Measurements from ENCODE around the gene SF3A1.

DNA sequence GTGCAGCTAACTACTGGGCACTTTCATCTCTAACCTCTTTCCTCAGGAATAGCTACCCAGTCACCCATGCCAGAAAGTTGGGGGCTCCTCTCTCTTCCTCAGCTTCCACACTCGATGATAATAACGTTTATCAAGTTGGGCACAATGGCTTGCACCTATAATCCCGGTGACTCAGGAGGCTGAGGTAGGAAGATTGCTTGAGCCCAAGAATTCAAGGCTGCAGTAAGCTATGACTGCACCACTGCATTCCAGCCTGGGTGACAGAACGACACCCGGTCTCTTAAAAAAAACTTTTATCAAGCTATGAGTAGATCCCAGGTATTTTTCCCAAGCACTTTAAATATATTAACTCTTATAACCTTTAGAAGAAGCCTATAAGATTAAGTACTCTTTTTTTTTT lies 2.0 kb downstream of the SF3A1 start:
- TF ChIP-seq, protein P1, sequence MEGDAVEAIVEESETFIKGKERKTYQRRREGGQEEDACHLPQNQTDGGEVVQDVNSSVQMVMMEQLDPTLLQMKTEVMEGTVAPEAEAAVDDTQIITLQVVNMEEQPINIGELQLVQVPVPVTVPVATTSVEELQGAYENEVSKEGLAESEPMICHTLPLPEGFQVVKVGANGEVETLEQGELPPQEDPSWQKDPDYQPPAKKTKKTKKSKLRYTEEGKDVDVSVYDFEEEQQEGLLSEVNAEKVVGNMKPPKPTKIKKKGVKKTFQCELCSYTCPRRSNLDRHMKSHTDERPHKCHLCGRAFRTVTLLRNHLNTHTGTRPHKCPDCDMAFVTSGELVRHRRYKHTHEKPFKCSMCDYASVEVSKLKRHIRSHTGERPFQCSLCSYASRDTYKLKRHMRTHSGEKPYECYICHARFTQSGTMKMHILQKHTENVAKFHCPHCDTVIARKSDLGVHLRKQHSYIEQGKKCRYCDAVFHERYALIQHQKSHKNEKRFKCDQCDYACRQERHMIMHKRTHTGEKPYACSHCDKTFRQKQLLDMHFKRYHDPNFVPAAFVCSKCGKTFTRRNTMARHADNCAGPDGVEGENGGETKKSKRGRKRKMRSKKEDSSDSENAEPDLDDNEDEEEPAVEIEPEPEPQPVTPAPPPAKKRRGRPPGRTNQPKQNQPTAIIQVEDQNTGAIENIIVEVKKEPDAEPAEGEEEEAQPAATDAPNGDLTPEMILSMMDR (IDR thresholded peaks at IDR 0.05; ENCODE audit: extremely low read depth in 1 of 2, insufficient read depth in 1 of 2, low read depth in 1 of 2, low read length in 2 of 2), result no peak
- no peak for TF ChIP-seq POLR2A (IDR thresholded peaks at IDR 0.05; ENCODE audit: low read depth, low read length)
- no peak for TF ChIP-seq EZH2 (IDR thresholded peaks at IDR 0.05; ENCODE audit: borderline replicate concordance, low read depth, low read length, severe bottlenecking)
- no peak for TF ChIP-seq JUN (IDR thresholded peaks at IDR 0.05; ENCODE audit: borderline replicate concordance, insufficient read depth, insufficient read length, low read depth)
